HEK293 (cell line): ENCODE data around the gene TTF1.

Experiments used
- ZBTB8A ChIP-seq: fragments of 450-650 bp; formaldehyde crosslinking; IDR thresholded peaks from 2 replicates; pipeline ENCODE4 v1.5.1; 2016; ENCODE audit warnings: missing biosample characterization, missing genetic modification characterization
- ZNF202 ChIP-seq: fragments of 450-650 bp; formaldehyde crosslinking; IDR thresholded peaks from 2 replicates; pipeline ENCODE4 v1.5.1; 2016; ENCODE audit warnings: missing biosample characterization, missing genetic modification characterization, borderline replicate concordance
- ZNF629 ChIP-seq: fragments of 450-650 bp; formaldehyde crosslinking; IDR thresholded peaks from 2 replicates; pipeline ENCODE4 v1.5.1; 2017; ENCODE audit warnings: missing biosample characterization, missing genetic modification characterization

- TF ChIP-seq ZNF629 (tag by site-specific recombination) (no peak), ZNF202 (no peak), ZBTB8A (tag by site-specific recombination) (no peak)
Measured at GRCh38 chr9:132381966-132382541, 24.6 kb downstream of the TTF1 start.
